OCI-LY3 (cell line): Measurements from ENCODE around the gene EIF4A3.

Experiments used
- EZH2phosphoT487 ChIP-seq: fragments of 200-600 bp; shearing (Covaris generic); IDR thresholded peaks from 2 replicates; pipeline ENCODE4 v1.6.1; 2018; ENCODE audit warnings: antibody characterized with exemption, mixed run types, low read depth
- TF ChIP-seq, protein P1 (sequence below): fragments of 200-600, 300-600 bp; sonication (generic); IDR thresholded peaks from 2 replicates; pipeline ENCODE4 v1.5.1; 2014; ENCODE audit warnings: antibody characterized with exemption, low read length, low read depth

DNA sequence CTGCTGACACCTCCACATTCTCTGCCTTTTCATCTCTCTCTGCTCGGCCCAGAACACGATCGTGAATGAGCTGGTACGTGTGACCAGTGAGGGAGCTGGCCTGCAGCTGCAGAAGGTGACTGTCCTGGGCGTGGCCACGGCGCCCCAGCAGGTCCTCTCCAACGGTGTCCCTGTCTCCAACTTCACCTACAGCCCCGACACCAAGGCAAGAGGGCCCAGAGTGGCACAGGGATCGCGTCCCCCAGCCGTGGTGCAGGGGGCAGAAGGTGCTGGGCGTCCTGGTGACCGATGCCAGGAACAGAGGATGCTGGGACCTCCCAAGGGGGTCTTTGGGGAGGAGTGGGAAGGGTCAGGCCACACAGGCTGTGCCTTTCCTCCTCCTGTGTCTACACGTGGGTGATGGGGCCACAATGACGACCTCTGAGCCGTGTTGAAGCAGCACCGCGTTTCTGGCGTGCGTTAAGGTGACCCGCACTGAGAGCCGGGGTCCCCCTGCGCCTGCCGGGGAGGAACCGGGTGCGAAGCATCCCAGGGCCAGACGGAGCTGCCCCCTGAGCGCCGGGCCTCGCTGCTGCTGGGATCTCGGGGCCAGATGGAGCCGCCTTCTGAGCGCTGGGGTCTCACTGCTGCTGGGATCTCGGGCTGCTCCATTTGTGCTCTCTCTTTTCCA lies 28.2 kb downstream of the EIF4A3 start:
- TF ChIP-seq, protein P1, sequence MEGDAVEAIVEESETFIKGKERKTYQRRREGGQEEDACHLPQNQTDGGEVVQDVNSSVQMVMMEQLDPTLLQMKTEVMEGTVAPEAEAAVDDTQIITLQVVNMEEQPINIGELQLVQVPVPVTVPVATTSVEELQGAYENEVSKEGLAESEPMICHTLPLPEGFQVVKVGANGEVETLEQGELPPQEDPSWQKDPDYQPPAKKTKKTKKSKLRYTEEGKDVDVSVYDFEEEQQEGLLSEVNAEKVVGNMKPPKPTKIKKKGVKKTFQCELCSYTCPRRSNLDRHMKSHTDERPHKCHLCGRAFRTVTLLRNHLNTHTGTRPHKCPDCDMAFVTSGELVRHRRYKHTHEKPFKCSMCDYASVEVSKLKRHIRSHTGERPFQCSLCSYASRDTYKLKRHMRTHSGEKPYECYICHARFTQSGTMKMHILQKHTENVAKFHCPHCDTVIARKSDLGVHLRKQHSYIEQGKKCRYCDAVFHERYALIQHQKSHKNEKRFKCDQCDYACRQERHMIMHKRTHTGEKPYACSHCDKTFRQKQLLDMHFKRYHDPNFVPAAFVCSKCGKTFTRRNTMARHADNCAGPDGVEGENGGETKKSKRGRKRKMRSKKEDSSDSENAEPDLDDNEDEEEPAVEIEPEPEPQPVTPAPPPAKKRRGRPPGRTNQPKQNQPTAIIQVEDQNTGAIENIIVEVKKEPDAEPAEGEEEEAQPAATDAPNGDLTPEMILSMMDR, result no peak
- no peak for TF ChIP-seq EZH2phosphoT487
